B cell (primary cell): Measurements from ENCODE around the gene ALG8. TPM values are rescaled to one million over a fixed set of nuclear protein-coding genes. Genes with fewer than 3 reads are reported as not detected.

ENCODE experiments used
- ATAC-seq: fragments of 200-7000 bp; cut with Tn5 transposase; one replicate; pipeline ENCODE4 v1.10.0; 2021; ENCODE audit warnings: low read depth, mild to moderate bottlenecking, moderate number of reproducible peaks, moderate library complexity
- CTCF ChIA-PET: fragments of 350-600 bp; sonication (Branson Sonifier 250); formaldehyde crosslinking; loops from one replicate; lab custom pipeline; 2021; ENCODE audit warnings: antibody characterized with exemption, inconsistent platforms; lab: Charles Lee
- POLR2A ChIA-PET: fragments of 350-600 bp; sonication (Branson Sonifier 250); formaldehyde crosslinking; loops from one replicate; lab custom pipeline; 2021; ENCODE audit warnings: antibody characterized with exemption; lab: Charles Lee
- DNase-seq: peaks from one replicate; pipeline ENCODE4 v3.0.0; 2013
- H2AFZ ChIP-seq: 2 replicates; pipeline ENCODE4 v1.6.1; 2012; ENCODE audit warnings: mild to moderate bottlenecking, low read depth, low read length; ENCODE audit not compliant: insufficient read depth, poor library complexity, severe bottlenecking
- H3K27ac ChIP-seq, 2 donors: 1 replicate in 1 of 2; 2 replicates in 1 of 2; pipeline ENCODE4 v1.5.1; 2012 to 2013; ENCODE audit warnings: low read length in 2 of 2, mild to moderate bottlenecking in 2 of 2, moderate library complexity in 1 of 2
- H3K27me3 ChIP-seq, 4 experiments: fragments of 200-600 bp in 1 of 4; sonication (generic) in 1 of 4; replicated peaks in 1 of 4; 1 replicate in 2 of 4; 2 replicates in 2 of 4; pipeline versions ENCODE4 v1.6.1 to v1.7.0; 2013 to 2016; ENCODE audit warnings: low read length in 3 of 4, mild to moderate bottlenecking in 2 of 4, mixed read lengths in 1 of 4, moderate library complexity in 1 of 4; ENCODE audit not compliant: insufficient read depth in 4 of 4, control insufficient read depth in 3 of 4; ENCODE audit errors: control extremely low read depth in 1 of 4
- H3K36me3 ChIP-seq, 2 experiments: replicated peaks in 1 of 2; 1 replicate in 1 of 2; 2 replicates in 1 of 2; pipeline versions ENCODE4 v1.6.1 to v1.7.1; 2013; ENCODE audit warnings: low read length in 1 of 2; ENCODE audit not compliant: insufficient read depth in 2 of 2, control insufficient read depth in 1 of 2; ENCODE audit errors: control extremely low read depth in 1 of 2, extremely low read depth in 1 of 2
- H3K4me1 ChIP-seq, 2 donors: fragments of 200-600 bp in 1 of 2; sonication (generic) in 1 of 2; 1 replicate in 1 of 2; 2 replicates in 1 of 2; pipeline versions ENCODE4 v1.5.1 to v1.6.1; 2013 to 2017; ENCODE audit warnings: low read length in 2 of 2; ENCODE audit not compliant: control insufficient read depth in 2 of 2, insufficient read depth in 2 of 2
- H3K4me2 ChIP-seq: replicated peaks from 2 replicates; pipeline ENCODE3; 2012; ENCODE audit warnings: mild to moderate bottlenecking, low read depth, low read length; ENCODE audit not compliant: poor library complexity, severe bottlenecking
- H3K4me3 ChIP-seq, 5 experiments: fragments of 200-600 bp in 1 of 5; sonication (generic) in 1 of 5; 1 replicate in 3 of 5; 2 replicates in 2 of 5; pipeline versions ENCODE4 v1.5.1 to v1.7.0; 2011 to 2016; ENCODE audit warnings: low read length in 4 of 5, mild to moderate bottlenecking in 4 of 5, low read depth in 2 of 5, control low read depth in 1 of 5, moderate library complexity in 1 of 5; ENCODE audit not compliant: insufficient read depth in 1 of 5; ENCODE audit errors: control extremely low read depth in 1 of 5, extremely low read depth in 1 of 5
- H3K79me2 ChIP-seq: fragments of 200-600 bp; sonication (generic); one replicate; pipeline ENCODE4 v1.6.0; 2016; ENCODE audit warnings: low read length; ENCODE audit not compliant: control insufficient read depth, insufficient read depth
- H3K9ac ChIP-seq: fragments of 200-600 bp; sonication (generic); 2 replicates; pipeline ENCODE4 v1.6.1; 2017; ENCODE audit warnings: mild to moderate bottlenecking, low read length, moderate library complexity
- H3K9me3 ChIP-seq, 3 donors: one replicate each; pipeline versions ENCODE4 v1.6.1 to v1.7.1; 2013; ENCODE audit warnings: low read length in 2 of 3; ENCODE audit not compliant: control insufficient read depth in 2 of 3, insufficient read depth in 1 of 3; ENCODE audit errors: control extremely low read depth in 1 of 3
- H4K20me1 ChIP-seq: 2 replicates; pipeline ENCODE4 v1.6.0; 2012; ENCODE audit warnings: mild to moderate bottlenecking, low read length; ENCODE audit not compliant: insufficient read depth, control insufficient read depth, poor library complexity, severe bottlenecking
- H3K27ac Mint-ChIP-seq: one replicate; pipeline ENCODE4 v1.8.0; 2021; ENCODE audit warnings: mixed read lengths
- H3K27me3 Mint-ChIP-seq: one replicate; pipeline ENCODE4 v1.8.0; 2021; ENCODE audit warnings: mixed read lengths
- H3K4me1 Mint-ChIP-seq: one replicate; pipeline ENCODE4 v1.8.0; 2021; ENCODE audit warnings: mixed read lengths
- H3K4me3 Mint-ChIP-seq: one replicate; pipeline ENCODE4 v1.8.0; 2021; ENCODE audit warnings: mixed read lengths
- H3K9me3 Mint-ChIP-seq: one replicate; pipeline ENCODE4 v1.8.0; 2022; ENCODE audit warnings: mixed read lengths; ENCODE audit not compliant: insufficient read depth
- CTCF ChIP-seq: fragments of 200-600 bp; IDR thresholded peaks from one replicate; pipeline ENCODE4 v1.8.0; 2022; ENCODE audit warnings: antibody characterized with exemption, mild to moderate bottlenecking
- EZH2 ChIP-seq: IDR thresholded peaks from 2 replicates; pipeline ENCODE4 v1.6.1; 2012; ENCODE audit warnings: borderline replicate concordance, low read depth, mild to moderate bottlenecking, moderate library complexity, low read length; ENCODE audit not compliant: insufficient read depth, poor library complexity, severe bottlenecking
- WGBS: methylation state at CpG from one replicate; pipeline ENCODE4 v1.1.5; 2013; ENCODE audit warnings: missing lambda C conversion rate; ENCODE audit not compliant: insufficient coverage; 5-methylcytosine and 5-hydroxymethylcytosine counted together
- intact Hi-C: fragments of 100-400 bp; cut with micrococcal nuclease; formaldehyde crosslinking; loops from one replicate; pipeline ENCODE4 v1.10.0; 2022
- polyA plus RNA-seq: library from polyadenylated mRNA; depleted of rRNA; stranded (reverse); fragments of >200 nt; gene quantifications from 2 replicates; pipeline ENCODE4 v1.2.3, GENCODE V29; 2012
- total RNA-seq, 2 donors: library from RNA; stranded (reverse); fragments of 120-200 nt in 1 of 2; gene quantifications; 1 replicate in 1 of 2; 2 replicates in 1 of 2; pipeline versions ENCODE4 v1.2.3 to v1.2.4, GENCODE V29; 2013 to 2022

ALG8 gene
- total and polyA plus RNA-seq, 2 donors (not counting 1 experiment from before 2014, with no cell fraction given): 16.7 to 28.5 TPM

DNA sequence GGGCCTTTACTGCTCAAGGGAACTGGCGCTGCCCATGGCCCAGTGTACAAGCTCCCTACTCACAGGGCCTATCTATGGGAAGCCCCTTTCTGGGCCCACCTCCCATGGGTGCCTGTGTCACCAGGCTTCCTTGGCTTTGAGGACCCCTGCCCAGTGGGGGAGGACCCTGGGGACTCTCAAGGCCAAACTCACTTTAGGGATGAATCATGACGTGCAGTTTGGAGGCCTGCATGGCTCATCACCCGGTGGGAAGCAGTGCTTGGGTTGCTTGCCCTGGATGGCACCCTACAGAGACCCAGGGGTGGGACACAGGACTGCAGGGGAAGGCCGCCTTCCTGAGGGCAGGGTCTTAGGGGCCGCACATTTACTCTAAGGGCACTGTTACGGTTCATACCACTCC is 32.5 kb upstream of the ALG8 start:
- H3K27ac Mint-ChIP-seq: no peak overlapping the region
- H3K4me3 ChIP-seq: no peak overlapping the region
- H3K27me3 Mint-ChIP-seq: no peaks in the 10 kb centered on the region
- 97% methylated on average over 5 of the region's 6 CpGs for WGBS
- no peak overlapping the region for H3K27ac ChIP-seq
- no peaks in the 10 kb centered on the region for H3K79me2 ChIP-seq
- no peaks in the 10 kb centered on the region for H3K27me3 ChIP-seq
- H3K4me3 Mint-ChIP-seq: no peak overlapping the region
- H3K4me1 Mint-ChIP-seq: no peaks in the 10 kb centered on the region
- no peaks in the 10 kb centered on the region for H3K9me3 Mint-ChIP-seq
- H3K4me1 ChIP-seq: no peaks in the 10 kb centered on the region
- peaks cover 0 to 3% of the 10 kb centered on the region in 2 experiments for H3K36me3 ChIP-seq
- H3K4me2 ChIP-seq: no peak overlapping the region
- TF ChIP-seq EZH2: no peak
- no peak for TF ChIP-seq CTCF
- no peak overlapping the region for H3K9ac ChIP-seq
- H4K20me1 ChIP-seq: no peaks in the 10 kb centered on the region
- DNase-seq (no peak), ATAC-seq (no peak)
- no peak overlapping the region for H2AFZ ChIP-seq
- ChIA-PET POLR2A (no interaction called here), CTCF (no interaction called here)
- intact Hi-C loops: no loop called here
- H3K9me3 ChIP-seq: peaks cover 0 to 2% (median 0%) of the 10 kb centered on the region in 3 donors

- Histone ChIP-seq H3K27ac (no peak overlapping the region), H3K4me3 (no peak overlapping the region), H3K4me2 (no peak overlapping the region), H3K27me3 (no peaks in the 10 kb centered on the region), H3K9me3 (no peaks in the 10 kb centered on the region), H3K79me2 (no peaks in the 10 kb centered on the region), H4K20me1 (no peaks in the 10 kb centered on the region), H3K36me3 (peaks cover 0 to 3% of the 10 kb centered on the region in 2 experiments), H3K9ac (no peak overlapping the region), H3K4me1 (no peaks in the 10 kb centered on the region), H2AFZ (no peak overlapping the region)
- intact Hi-C loops: no loop called here
- Mint-ChIP-seq H3K4me3 (no peak overlapping the region), H3K9me3 (no peaks in the 10 kb centered on the region), H3K27me3 (no peaks in the 10 kb centered on the region), H3K27ac (no peak overlapping the region), H3K4me1 (no peaks in the 10 kb centered on the region)
- WGBS: 91% methylated on average over 5 of the region's 7 CpGs
- no peak for DNase-seq
- ChIA-PET CTCF (no interaction called here), POLR2A (no interaction called here)
- TF ChIP-seq CTCF (no peak), EZH2 (no peak)
- ATAC-seq: no peak
Measured at GRCh38 chr11:78170874-78171549, 31.6 kb upstream of the ALG8 start.
